GM18868 (cell line): ENCODE measurements around the gene MSANTD1.

Source experiments
- ATAC-seq: cut with Tn5 transposase; IDR thresholded peaks from one replicate; pipeline ENCODE4 v1.9.1; 2021; ENCODE audit warnings: mild to moderate bottlenecking, moderate library complexity; ENCODE audit not compliant: unreplicated experiment

The MSANTD1 gene

DNA sequence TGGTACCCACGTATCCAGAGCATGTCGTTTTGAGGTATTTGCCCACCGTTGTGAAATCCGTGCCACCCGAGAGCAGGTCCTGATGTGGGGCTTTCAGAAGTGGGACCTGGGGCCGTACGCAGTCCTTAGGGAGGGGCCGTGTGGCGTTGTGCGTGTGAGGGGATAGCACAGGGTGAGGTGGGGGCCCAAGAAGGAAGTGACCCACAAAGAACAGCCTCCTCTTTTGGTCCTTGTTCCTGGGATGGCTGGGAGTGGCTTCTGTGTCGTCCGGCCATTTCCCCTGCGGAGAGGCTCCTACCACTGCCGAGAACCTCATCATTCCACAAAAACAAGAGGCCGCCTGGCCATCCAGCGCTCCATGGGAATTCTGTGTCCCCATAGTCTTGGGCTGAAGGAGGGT is 17.0 kb upstream of the MSANTD1 start:
- ATAC-seq: no peak

GRCh38 chr4:3232871-3233271 is 16.1 kb upstream of the MSANTD1 start:
- no peak for ATAC-seq

- no peak for ATAC-seq
These were observed 15.4 kb upstream of the MSANTD1 start for GRCh38 chr4:3233391-3234071.

DNA sequence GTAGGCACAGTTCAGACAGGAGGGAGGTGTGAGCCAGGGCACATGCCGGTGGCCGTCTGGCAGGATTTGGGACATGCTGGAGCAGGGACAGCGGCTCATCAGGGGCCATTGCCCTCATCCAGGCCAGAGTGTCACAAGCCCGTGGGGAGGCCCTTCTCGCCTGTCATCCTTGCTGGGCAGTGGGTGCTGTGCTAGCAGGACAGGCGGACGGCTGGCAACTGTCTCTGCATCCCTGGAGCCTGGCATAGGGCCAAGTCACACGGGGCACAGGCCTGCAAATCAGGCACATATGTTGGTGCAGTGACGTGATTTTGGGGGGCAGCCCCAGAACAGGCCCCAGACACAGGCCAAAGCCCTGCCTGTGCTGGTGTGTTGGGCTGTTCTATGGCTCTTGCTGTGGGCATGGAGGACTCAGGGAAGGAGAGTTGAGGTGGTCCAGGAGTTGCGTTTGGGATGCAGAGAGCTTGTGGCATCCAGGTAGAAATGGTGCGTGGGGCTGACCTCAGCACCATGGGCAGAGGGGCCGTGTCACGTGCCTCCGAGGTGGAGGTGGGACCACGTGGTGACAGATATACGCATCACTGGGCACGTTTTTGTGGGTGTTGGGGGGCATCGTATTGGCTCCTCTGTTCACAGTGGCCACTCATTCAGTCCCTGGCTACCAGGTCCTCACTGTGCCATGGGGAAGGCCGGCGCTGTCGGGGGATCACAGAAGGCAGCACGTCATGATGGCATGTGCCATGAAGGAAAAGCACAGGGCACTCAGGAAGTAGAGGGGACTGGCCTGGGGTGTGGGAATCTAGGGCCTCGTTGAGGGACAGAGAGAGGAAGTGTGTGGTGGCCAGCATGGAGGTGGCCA is 14.6 kb upstream of the MSANTD1 start:
- no peak for ATAC-seq

DNA sequence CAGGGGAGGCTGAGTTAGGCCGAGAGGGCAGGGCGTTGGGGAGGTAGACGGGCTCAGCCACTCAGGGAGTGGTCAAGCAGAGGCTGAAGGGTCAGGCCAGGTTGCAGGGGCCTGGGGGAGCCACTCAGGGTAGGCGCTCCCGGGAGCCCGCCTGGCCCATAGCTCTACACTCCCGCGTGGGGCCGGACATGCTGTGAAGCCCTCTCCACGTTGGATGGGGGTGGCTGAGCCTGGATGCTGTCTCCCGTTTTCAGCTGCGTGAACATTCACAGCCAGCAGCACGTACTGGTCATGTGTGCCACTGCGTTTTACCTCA is 14.0 kb upstream of the MSANTD1 start:
- no peak for ATAC-seq

GRCh38 chr4:3235581-3235980 is 13.4 kb upstream of the MSANTD1 start:
- no peak for ATAC-seq

- no peak for ATAC-seq
These were observed 12.6 kb upstream of the MSANTD1 start for GRCh38 chr4:3236326-3236878.

DNA sequence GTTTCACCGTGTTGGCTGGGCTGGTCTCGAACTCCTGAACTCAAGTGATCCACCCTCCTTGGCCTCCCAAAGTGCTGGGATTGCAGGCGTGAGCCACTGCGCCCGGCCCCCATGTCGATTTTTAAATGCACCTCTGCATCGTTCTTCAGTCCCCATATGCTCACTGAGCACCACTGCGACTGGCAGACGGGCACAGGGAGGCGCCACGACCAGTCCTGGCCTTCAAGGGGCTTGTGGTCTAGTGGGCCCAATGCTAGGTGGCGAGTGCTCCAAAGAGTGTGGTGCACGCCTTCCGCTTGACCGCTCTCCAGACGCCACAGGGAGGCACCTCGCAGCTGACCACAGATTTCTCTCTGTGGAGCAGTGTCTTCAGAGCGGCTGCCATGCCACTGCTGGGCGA is 11.7 kb upstream of the MSANTD1 start:
- ATAC-seq: no peak

DNA sequence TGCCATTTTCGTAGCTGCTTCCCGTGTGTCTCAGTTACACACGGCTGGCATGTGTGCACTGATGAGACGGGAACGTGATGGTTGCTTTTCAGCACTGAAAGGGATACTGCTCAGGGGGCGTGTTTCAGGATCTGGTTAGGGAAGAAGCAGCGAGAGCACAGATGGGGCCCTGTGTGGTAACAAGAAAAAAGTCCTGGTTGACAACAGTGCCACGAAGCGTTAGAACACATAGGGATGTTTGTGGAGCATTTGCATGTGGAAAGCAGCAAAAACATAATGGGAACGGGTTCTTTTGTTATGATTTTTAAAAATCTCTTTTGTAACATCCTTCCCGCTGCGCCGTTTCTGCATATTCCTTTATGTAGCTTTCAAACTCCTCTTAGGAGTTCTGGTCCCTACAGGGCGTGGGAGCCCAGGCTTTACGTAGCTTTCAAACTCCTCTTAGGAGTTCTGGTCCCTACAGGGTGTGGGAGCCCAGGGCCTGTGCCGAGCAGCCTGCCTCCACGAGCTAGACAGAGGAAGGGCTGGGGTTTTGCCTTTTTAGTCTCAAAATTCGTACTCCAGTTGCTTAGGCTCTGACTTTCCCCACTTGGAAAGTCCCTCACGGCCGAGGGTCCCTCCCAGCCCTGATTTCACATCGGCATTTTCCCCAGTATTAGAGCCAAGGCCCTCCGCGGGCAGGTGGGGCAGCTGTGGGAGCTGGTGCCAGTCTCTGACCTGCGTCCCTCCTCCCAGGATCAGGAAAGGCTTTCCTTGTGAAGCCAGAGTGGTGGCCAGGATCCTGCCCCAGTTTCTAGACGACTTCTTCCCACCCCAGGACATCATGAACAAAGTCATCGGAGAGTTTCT is 11.0 kb upstream of the MSANTD1 start:
- ATAC-seq: no peak

GRCh38 chr4:3238721-3239120 is 10.2 kb upstream of the MSANTD1 start:
- ATAC-seq: no peak

DNA sequence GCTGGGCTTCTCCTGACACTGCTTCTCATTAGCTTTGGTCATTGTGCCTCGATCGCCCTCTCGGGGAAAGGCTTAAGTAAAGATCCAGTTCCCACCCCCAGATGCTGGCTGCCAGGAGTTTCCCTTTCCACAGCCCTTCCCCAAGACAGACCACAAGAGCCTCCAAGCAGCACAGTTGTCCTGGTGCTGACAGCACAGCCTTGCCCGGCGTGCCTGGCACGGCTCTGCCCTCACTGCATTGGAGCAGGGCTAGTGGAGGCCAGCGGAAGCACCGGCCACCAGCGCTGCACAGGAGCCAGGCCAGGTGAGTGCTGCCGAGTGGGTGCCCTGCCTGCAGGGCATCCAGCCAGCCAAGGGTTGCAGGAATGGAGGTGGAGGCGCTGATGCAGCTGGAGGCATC is 9.7 kb upstream of the MSANTD1 start:
- ATAC-seq: no peak

DNA sequence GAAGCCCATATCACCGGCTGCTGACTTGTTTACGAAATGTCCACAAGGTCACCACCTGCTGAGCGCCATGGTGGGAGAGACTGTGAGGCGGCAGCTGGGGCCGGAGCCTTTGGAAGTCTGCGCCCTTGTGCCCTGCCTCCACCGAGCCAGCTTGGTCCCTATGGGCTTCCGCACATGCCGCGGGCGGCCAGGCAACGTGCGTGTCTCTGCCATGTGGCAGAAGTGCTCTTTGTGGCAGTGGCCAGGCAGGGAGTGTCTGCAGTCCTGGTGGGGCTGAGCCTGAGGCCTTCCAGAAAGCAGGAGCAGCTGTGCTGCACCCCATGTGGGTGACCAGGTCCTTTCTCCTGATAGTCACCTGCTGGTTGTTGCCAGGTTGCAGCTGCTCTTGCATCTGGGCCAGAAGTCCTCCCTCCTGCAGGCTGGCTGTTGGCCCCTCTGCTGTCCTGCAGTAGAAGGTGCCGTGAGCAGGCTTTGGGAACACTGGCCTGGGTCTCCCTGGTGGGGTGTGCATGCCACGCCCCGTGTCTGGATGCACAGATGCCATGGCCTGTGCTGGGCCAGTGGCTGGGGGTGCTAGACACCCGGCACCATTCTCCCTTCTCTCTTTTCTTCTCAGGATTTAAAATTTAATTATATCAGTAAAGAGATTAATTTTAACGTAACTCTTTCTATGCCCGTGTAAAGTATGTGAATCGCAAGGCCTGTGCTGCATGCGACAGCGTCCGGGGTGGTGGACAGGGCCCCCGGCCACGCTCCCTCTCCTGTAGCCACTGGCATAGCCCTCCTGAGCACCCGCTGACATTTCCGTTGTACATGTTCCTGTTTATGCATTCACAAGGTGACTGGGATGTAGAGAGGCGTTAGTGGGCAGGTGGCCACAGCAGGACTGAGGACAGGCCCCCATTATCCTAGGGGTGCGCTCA is 8.7 kb upstream of the MSANTD1 start:
- no peak for ATAC-seq

GRCh38 chr4:3240936-3241522 is 7.9 kb upstream of the MSANTD1 start:
- ATAC-seq: no peak

- ATAC-seq: no peak
These were observed 6.9 kb upstream of the MSANTD1 start for GRCh38 chr4:3241898-3242524.

DNA sequence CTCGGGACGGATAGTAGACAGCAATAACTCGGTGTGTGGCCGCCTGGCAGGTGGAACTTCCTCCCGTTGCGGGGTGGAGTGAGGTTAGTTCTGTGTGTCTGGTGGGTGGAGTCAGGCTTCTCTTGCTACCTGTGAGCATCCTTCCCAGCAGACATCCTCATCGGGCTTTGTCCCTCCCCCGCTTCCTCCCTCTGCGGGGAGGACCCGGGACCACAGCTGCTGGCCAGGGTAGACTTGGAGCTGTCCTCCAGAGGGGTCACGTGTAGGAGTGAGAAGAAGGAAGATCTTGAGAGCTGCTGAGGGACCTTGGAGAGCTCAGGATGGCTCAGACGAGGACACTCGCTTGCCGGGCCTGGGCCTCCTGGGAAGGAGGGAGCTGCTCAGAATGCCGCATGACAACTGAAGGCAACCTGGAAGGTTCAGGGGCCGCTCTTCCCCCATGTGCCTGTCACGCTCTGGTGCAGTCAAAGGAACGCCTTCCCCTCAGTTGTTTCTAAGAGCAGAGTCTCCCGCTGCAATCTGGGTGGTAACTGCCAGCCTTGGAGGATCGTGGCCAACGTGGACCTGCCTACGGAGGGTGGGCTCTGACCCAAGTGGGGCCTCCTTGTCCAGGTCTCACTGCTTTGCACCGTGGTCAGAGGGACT is 5.7 kb upstream of the MSANTD1 start:
- ATAC-seq: no peak

GRCh38 chr4:3244002-3244401 is 5.0 kb upstream of the MSANTD1 start:
- ATAC-seq: no peak

DNA sequence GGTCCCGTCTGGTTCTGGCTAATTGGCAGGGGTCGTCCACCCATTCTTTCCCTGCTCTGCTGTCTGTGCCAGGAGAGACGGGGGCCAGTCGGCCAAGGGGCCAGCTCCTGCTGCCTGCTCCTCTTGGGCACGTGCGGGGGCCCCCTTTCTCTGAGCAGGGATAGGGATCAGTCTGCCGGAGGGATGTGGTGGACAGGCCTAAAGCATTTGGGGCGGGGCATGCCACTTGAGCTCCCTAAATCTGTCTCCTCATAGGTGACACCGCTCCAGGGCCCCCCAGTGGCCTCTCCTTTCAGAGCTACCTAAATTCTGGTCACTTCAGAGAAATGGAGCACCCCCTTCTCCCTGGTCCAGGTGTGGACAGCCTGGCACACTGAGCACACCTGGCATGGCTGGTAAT is 4.2 kb upstream of the MSANTD1 start:
- no peak for ATAC-seq

DNA sequence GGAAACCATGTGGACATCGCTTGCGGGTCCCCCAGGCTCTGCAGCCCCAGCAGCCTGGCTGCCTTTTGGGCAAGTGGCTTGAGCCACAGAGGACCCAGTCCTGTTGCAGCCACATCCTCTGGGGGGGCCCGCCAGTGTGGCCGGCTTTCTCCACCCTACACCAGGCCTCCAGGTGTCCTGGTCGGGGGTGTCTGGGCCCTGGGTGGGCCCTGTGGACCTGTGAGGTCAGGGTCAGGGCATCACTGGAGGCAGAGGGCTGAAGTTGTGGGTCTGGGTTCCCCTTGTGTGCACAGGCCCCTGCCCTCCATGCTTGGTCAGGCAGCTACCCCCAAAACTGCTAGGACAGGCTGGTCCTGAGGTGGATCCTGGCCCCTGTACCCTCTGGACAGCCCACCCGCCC is 3.3 kb upstream of the MSANTD1 start:
- ATAC-seq: no peak
